SK-N-SH treated with all-trans-retinoic acid at 6 μM for 48 hours (cell line): ENCODE results near the gene DCAF7.

ENCODE experiments used
- BACH2 ChIP-seq: fragments of 250-450 bp; sonication (Bioruptor Pico); IDR thresholded peaks from 2 replicates; pipeline ENCODE4 v1.9.0; 2021; ENCODE audit warnings: mild to moderate bottlenecking, borderline replicate concordance
- ISL1 ChIP-seq: fragments of 250-450 bp; sonication (Bioruptor Pico); IDR thresholded peaks from 2 replicates; pipeline ENCODE4 v2.1.2; 2022; ENCODE audit warnings: mild to moderate bottlenecking, moderate library complexity
- OSR1 ChIP-seq: fragments of 250-450 bp; sonication (Bioruptor Pico); IDR thresholded peaks from 2 replicates; pipeline ENCODE4 v1.8.0; 2022; ENCODE audit warnings: moderate library complexity, mild to moderate bottlenecking, inconsistent platforms
- PATZ1 ChIP-seq: fragments of 250-450 bp; sonication (Bioruptor Pico); IDR thresholded peaks from 2 replicates; pipeline ENCODE4 v1.8.0; 2020; ENCODE audit warnings: mild to moderate bottlenecking, moderate library complexity, borderline replicate concordance
- SNAI2 ChIP-seq: fragments of 250-450 bp; sonication (Bioruptor Pico); IDR thresholded peaks from 2 replicates; pipeline ENCODE4 v1.5.0; 2020; ENCODE audit warnings: mild to moderate bottlenecking, moderate library complexity
- TCF4 ChIP-seq: fragments of 250-450 bp; sonication (Bioruptor Pico); IDR thresholded peaks from 2 replicates; pipeline ENCODE4 v1.8.0; 2021; ENCODE audit warnings: mild to moderate bottlenecking, moderate library complexity, borderline replicate concordance
- ZC3H10 ChIP-seq: fragments of 250-450 bp; sonication (Bioruptor Pico); IDR thresholded peaks from 2 replicates; pipeline ENCODE4 v1.5.1; 2021; ENCODE audit warnings: mild to moderate bottlenecking, moderate library complexity
- ZFP3 ChIP-seq: fragments of 250-450 bp; sonication (Bioruptor Pico); IDR thresholded peaks from 2 replicates; pipeline ENCODE4 v1.5.0; 2020; ENCODE audit warnings: mild to moderate bottlenecking, moderate library complexity
- ZNF565 ChIP-seq: fragments of 450-650 bp; formaldehyde crosslinking; conservative IDR thresholded peaks from 2 replicates; pipeline ENCODE4 v1.5.0; 2020; ENCODE audit warnings: low read depth, mild to moderate bottlenecking, moderate library complexity
- ZNF70 ChIP-seq: fragments of 450-650 bp; formaldehyde crosslinking; IDR thresholded peaks from 2 replicates; pipeline ENCODE4 v1.5.0; 2020; ENCODE audit warnings: mild to moderate bottlenecking, moderate library complexity
- TF ChIP-seq, protein P1 (sequence below): fragments of 250-450 bp; sonication (Bioruptor Pico); IDR thresholded peaks from 2 replicates; pipeline ENCODE4 v1.5.1; 2020; ENCODE audit warnings: low read depth, mild to moderate bottlenecking, moderate library complexity
- TF ChIP-seq, protein P2 (sequence below): fragments of 250-450 bp; sonication (Bioruptor Pico); IDR thresholded peaks from 2 replicates; pipeline ENCODE4 v1.8.0; 2021; ENCODE audit warnings: low read depth, mild to moderate bottlenecking, moderate library complexity, borderline replicate concordance

- TF ChIP-seq PATZ1 (CRISPR knock-in tag), result no peak
- no peak for TF ChIP-seq SNAI2 (CRISPR knock-in tag)
- TF ChIP-seq, protein P1, sequence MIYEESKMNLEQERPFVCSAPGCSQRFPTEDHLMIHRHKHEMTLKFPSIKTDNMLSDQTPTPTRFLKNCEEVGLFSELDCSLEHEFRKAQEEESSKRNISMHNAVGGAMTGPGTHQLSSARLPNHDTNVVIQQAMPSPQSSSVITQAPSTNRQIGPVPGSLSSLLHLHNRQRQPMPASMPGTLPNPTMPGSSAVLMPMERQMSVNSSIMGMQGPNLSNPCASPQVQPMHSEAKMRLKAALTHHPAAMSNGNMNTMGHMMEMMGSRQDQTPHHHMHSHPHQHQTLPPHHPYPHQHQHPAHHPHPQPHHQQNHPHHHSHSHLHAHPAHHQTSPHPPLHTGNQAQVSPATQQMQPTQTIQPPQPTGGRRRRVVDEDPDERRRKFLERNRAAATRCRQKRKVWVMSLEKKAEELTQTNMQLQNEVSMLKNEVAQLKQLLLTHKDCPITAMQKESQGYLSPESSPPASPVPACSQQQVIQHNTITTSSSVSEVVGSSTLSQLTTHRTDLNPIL (CRISPR knock-in tag), result no peak
- no peak for TF ChIP-seq ISL1 (CRISPR knock-in tag)
- TF ChIP-seq ZFP3 (CRISPR knock-in tag), result no peak
- TF ChIP-seq ZNF565 (CRISPR knock-in tag), result no peak
- TF ChIP-seq OSR1, result no peak
- TF ChIP-seq, protein P2, sequence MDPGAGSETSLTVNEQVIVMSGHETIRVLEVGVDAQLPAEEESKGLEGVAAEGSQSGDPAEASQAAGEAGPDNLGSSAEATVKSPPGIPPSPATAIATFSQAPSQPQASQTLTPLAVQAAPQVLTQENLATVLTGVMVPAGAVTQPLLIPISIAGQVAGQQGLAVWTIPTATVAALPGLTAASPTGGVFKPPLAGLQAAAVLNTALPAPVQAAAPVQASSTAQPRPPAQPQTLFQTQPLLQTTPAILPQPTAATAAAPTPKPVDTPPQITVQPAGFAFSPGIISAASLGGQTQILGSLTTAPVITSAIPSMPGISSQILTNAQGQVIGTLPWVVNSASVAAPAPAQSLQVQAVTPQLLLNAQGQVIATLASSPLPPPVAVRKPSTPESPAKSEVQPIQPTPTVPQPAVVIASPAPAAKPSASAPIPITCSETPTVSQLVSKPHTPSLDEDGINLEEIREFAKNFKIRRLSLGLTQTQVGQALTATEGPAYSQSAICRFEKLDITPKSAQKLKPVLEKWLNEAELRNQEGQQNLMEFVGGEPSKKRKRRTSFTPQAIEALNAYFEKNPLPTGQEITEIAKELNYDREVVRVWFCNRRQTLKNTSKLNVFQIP, result no peak
- no peak for TF ChIP-seq TCF4
- TF ChIP-seq ZNF70 (CRISPR knock-in tag), result no peak
- no peak for TF ChIP-seq BACH2 (CRISPR knock-in tag)
- no peak for TF ChIP-seq ZC3H10 (CRISPR knock-in tag)
Observed at GRCh38 chr17:63626551-63627180, 76.4 kb downstream of the DCAF7 start.
